ENCODE results near the gene BEGAIN.

Gene BEGAIN

DNA sequence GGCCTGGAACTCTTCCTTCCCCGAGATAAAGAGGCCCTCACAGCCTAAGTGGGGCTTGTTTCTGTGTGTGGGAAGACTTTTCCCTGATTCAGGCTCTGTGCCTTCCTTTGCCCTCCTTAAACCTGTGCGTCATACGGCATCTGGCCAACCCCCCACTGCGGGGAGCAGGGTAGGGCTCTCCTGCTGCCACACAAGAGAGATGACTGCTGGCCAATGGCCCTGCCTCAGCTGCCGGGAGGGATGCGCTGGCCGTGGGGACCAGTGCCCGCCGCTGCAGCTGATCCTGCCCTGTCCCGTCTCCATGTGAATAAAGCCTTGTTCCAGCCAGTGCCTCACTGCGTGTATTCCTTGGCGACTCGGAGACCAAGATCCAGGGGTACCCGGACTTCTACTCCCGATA, 42.5 kb upstream of the BEGAIN start:
- no peak overlapping the region for H3K4ac ChIP-seq (ENCODE audit: low read length)
- H3K14ac ChIP-seq (ENCODE audit: low read length), result peak overlapping the region; percentile 39
- H2BK15ac ChIP-seq (ENCODE audit: low read length), result peak overlapping the region; percentile 49
- H2AK5ac ChIP-seq (ENCODE audit: low read depth, low read length), result peak overlapping the region; percentile 73
- no peaks in the 10 kb centered on the region for H3K9me3 ChIP-seq (replicated peaks in 1 of 2; ENCODE audit: control insufficient read depth in 2 of 2, insufficient read depth in 1 of 2, low read depth in 1 of 2, low read length in 2 of 2)
- no peak overlapping the region for H2BK120ac ChIP-seq (ENCODE audit: low read depth, low read length)
- no peak overlapping the region for H2BK12ac ChIP-seq (ENCODE audit: low read length)
- no peaks in the 10 kb centered on the region for H3K79me1 ChIP-seq (ENCODE audit: low read depth, low read length)
- H3K27ac ChIP-seq (replicated peaks; ENCODE audit: low read length), result no peak overlapping the region
- no CpG with 5 or more reads among the region's 15 CpGs for WGBS, 2 donors (ENCODE audit: extremely low coverage in 2 of 2, insufficient read length in 2 of 2, insufficient replicate concordance in 1 of 2)
- H3K36me3 ChIP-seq (replicated peaks in 1 of 2; ENCODE audit: control insufficient read depth in 2 of 2, insufficient read depth in 2 of 2, low read length in 2 of 2), result no peaks in the 10 kb centered on the region
- H4K91ac ChIP-seq (ENCODE audit: low read depth, low read length, poor library complexity), result no peak overlapping the region
- peak overlapping the region; percentile 26 for H3K23ac ChIP-seq (ENCODE audit: low read depth, low read length, poor library complexity)
- DNase-seq (ENCODE audit: low spot score), result no peak
- H3K4me3 ChIP-seq (ENCODE audit: low read length in 2 of 2), result no peak overlapping the region
- no peak overlapping the region for H3K4me2 ChIP-seq (ENCODE audit: insufficient read depth, low read length, poor library complexity, severe bottlenecking)
- H4K8ac ChIP-seq (ENCODE audit: low read depth, low read length), result no peak overlapping the region
- H3K27me3 ChIP-seq (ENCODE audit: control insufficient read depth in 3 of 3, insufficient read depth in 3 of 3, low read depth in 1 of 3, low read length in 3 of 3), result peaks cover 0 to 21% (median 0%) of the 10 kb centered on the region in 3 experiments
- no peak overlapping the region for H2AFZ ChIP-seq (ENCODE audit: low read length)
- no peak overlapping the region for H3K9ac ChIP-seq (ENCODE audit: low read depth, low read length, poor library complexity)
- H2BK5ac ChIP-seq (ENCODE audit: low read length), result no peak overlapping the region
- H3K18ac ChIP-seq (ENCODE audit: low read length), result peak overlapping the region; percentile 70
- H3K4me1 ChIP-seq (ENCODE audit: control insufficient read depth in 2 of 2, insufficient read depth in 1 of 2, low read depth in 1 of 2, low read length in 2 of 2), result no peaks in the 10 kb centered on the region

DNA sequence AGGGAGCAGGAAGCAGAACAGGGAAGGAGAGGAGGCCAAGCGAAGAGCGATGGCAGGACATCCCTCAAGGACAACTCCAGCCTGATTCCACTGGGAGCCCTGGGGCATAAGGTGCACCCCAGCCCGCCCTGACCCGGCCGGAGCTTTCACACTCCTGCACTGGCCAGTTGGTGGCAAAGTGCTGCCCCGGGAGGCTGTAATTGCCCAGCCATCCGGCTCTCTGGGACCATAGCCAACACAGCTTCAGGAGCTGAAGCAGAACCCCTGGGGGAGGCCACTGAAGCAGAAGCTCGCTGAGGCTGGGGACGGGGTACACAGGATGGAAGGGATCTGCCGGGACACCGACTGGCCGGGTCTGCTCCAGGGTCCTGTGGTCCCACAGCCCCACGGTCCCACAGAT, 41.9 kb upstream of the BEGAIN start:
- H3K9ac ChIP-seq (ENCODE audit: low read depth, low read length, poor library complexity), result no peak overlapping the region
- no peaks in the 10 kb centered on the region for H3K36me3 ChIP-seq (replicated peaks in 1 of 2; ENCODE audit: control insufficient read depth in 2 of 2, insufficient read depth in 2 of 2, low read length in 2 of 2)
- H3K9me3 ChIP-seq (replicated peaks in 1 of 2; ENCODE audit: control insufficient read depth in 2 of 2, insufficient read depth in 1 of 2, low read depth in 1 of 2, low read length in 2 of 2), result no peaks in the 10 kb centered on the region
- H3K27ac ChIP-seq (replicated peaks; ENCODE audit: low read length), result no peak overlapping the region
- H2AK5ac ChIP-seq (ENCODE audit: low read depth, low read length), result peak overlapping the region; percentile 73
- no peak overlapping the region for H4K8ac ChIP-seq (ENCODE audit: low read depth, low read length)
- peak overlapping the region; percentile 62 for H3K23ac ChIP-seq (ENCODE audit: low read depth, low read length, poor library complexity)
- DNase-seq (ENCODE audit: low spot score), result no peak
- H2AFZ ChIP-seq (ENCODE audit: low read length), result no peak overlapping the region
- no peaks in the 10 kb centered on the region for H3K4me1 ChIP-seq (ENCODE audit: control insufficient read depth in 2 of 2, insufficient read depth in 1 of 2, low read depth in 1 of 2, low read length in 2 of 2)
- H3K79me1 ChIP-seq (ENCODE audit: low read depth, low read length), result no peaks in the 10 kb centered on the region
- no peak overlapping the region for H3K4me2 ChIP-seq (ENCODE audit: insufficient read depth, low read length, poor library complexity, severe bottlenecking)
- no peak overlapping the region for H3K4ac ChIP-seq (ENCODE audit: low read length)
- no peak overlapping the region for H2BK5ac ChIP-seq (ENCODE audit: low read length)
- no peak overlapping the region for H2BK12ac ChIP-seq (ENCODE audit: low read length)
- no peak overlapping the region for H3K14ac ChIP-seq (ENCODE audit: low read length)
- WGBS, 2 donors (ENCODE audit: extremely low coverage in 2 of 2, insufficient read length in 2 of 2, insufficient replicate concordance in 1 of 2), result no CpG with 5 or more reads among the region's 13 CpGs
- H3K18ac ChIP-seq (ENCODE audit: low read length), result peak overlapping the region; percentile 81
- H4K91ac ChIP-seq (ENCODE audit: low read depth, low read length, poor library complexity), result no peak overlapping the region
- H2BK15ac ChIP-seq (ENCODE audit: low read length), result no peak overlapping the region
- no peak overlapping the region for H2BK120ac ChIP-seq (ENCODE audit: low read depth, low read length)
- H3K27me3 ChIP-seq (ENCODE audit: control insufficient read depth in 3 of 3, insufficient read depth in 3 of 3, low read depth in 1 of 3, low read length in 3 of 3), result peaks cover 0 to 21% (median 0%) of the 10 kb centered on the region in 3 experiments
- no peak overlapping the region for H3K4me3 ChIP-seq (ENCODE audit: low read length in 2 of 2)

DNA sequence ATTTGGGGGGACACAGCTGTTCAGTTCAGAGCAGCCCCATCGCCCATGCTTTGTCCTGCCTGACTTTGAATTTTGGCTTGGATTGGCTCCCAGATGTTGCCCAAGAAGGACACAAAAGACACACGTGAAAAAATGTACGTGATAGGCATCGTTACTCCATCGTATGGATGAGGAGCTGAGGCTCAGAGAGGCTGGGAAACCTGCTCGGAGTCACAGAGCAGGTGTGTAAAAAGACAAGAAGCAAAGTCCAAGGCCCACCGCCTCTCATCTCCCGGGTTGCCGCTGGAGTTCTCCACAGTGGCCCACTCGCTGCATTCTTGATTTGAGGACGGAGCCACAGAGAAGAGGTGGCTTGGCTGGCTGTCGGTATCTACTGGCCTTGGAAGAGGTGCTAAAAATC, 41.0 kb upstream of the BEGAIN start:
- no peak for DNase-seq (ENCODE audit: low spot score)
- no peak overlapping the region for H2BK120ac ChIP-seq (ENCODE audit: low read depth, low read length)

DNA sequence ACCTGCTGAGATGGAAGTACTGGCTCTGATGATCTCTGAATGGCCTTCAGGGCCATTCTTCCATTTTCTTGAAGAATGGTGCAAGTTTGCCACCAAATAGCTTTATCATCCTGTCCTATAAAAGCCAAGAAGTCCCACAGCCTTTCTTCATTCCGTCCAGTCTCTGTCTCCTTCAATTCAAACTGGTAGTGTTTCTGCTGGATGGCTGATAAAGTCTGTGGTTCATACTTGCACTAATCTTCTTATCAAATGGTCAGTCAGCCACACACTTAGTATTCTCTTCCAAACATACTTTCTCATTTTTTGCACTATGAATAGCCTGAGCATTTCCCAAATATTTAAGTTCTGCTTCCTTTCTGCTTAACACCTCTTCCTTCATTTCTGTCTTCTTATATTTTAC, 39.4 kb upstream of the BEGAIN start:
- Histone ChIP-seq H2AK5ac (ENCODE audit: low read depth, low read length) (no peak overlapping the region), H4K91ac (ENCODE audit: low read depth, low read length, poor library complexity) (no peak overlapping the region), H3K36me3 (replicated peaks in 1 of 2; ENCODE audit: control insufficient read depth in 2 of 2, insufficient read depth in 2 of 2, low read length in 2 of 2) (no peaks in the 10 kb centered on the region), H3K79me1 (ENCODE audit: low read depth, low read length) (no peaks in the 10 kb centered on the region), H4K8ac (ENCODE audit: low read depth, low read length) (no peak overlapping the region), H3K14ac (ENCODE audit: low read length) (no peak overlapping the region), H2BK15ac (ENCODE audit: low read length) (no peak overlapping the region), H3K4me3 (ENCODE audit: low read length in 2 of 2) (no peak overlapping the region), H3K4me2 (ENCODE audit: insufficient read depth, low read length, poor library complexity, severe bottlenecking) (no peak overlapping the region), H3K4me1 (ENCODE audit: control insufficient read depth in 2 of 2, insufficient read depth in 1 of 2, low read depth in 1 of 2, low read length in 2 of 2) (peaks cover 0 to 2% of the 10 kb centered on the region in 2 donors), H2BK5ac (ENCODE audit: low read length) (no peak overlapping the region), H2BK12ac (ENCODE audit: low read length) (no peak overlapping the region), H3K23ac (ENCODE audit: low read depth, low read length, poor library complexity) (no peak overlapping the region), H2BK120ac (ENCODE audit: low read depth, low read length) (no peak overlapping the region), H3K18ac (ENCODE audit: low read length) (no peak overlapping the region), H3K27ac (replicated peaks; ENCODE audit: low read length) (no peak overlapping the region), H3K4ac (ENCODE audit: low read length) (no peak overlapping the region), H3K9me3 (replicated peaks in 1 of 2; ENCODE audit: control insufficient read depth in 2 of 2, insufficient read depth in 1 of 2, low read depth in 1 of 2, low read length in 2 of 2) (no peaks in the 10 kb centered on the region), H2AFZ (ENCODE audit: low read length) (no peak overlapping the region), H3K9ac (ENCODE audit: low read depth, low read length, poor library complexity) (no peak overlapping the region), H3K27me3 (ENCODE audit: control insufficient read depth in 3 of 3, insufficient read depth in 3 of 3, low read depth in 1 of 3, low read length in 3 of 3) (peaks cover 0 to 22% (median 0%) of the 10 kb centered on the region in 3 experiments)
- no peak for DNase-seq (ENCODE audit: low spot score)
- no CpG with 5 or more reads among the region's 1 CpG for WGBS, 2 donors (ENCODE audit: extremely low coverage in 2 of 2, insufficient read length in 2 of 2, insufficient replicate concordance in 1 of 2)

More for the DNA sequence above, 41.0 kb upstream of the BEGAIN start:
- Histone ChIP-seq H2BK12ac (ENCODE audit: low read length) (no peak overlapping the region), H3K4ac (ENCODE audit: low read length) (no peak overlapping the region), H3K9ac (ENCODE audit: low read depth, low read length, poor library complexity) (no peak overlapping the region), H3K23ac (ENCODE audit: low read depth, low read length, poor library complexity) (no peak overlapping the region), H3K27me3 (ENCODE audit: control insufficient read depth in 3 of 3, insufficient read depth in 3 of 3, low read depth in 1 of 3, low read length in 3 of 3) (peaks cover 0 to 19% (median 0%) of the 10 kb centered on the region in 3 experiments), H3K36me3 (replicated peaks in 1 of 2; ENCODE audit: control insufficient read depth in 2 of 2, insufficient read depth in 2 of 2, low read length in 2 of 2) (no peaks in the 10 kb centered on the region), H3K79me1 (ENCODE audit: low read depth, low read length) (no peaks in the 10 kb centered on the region), H3K9me3 (replicated peaks in 1 of 2; ENCODE audit: control insufficient read depth in 2 of 2, insufficient read depth in 1 of 2, low read depth in 1 of 2, low read length in 2 of 2) (no peaks in the 10 kb centered on the region), H4K91ac (ENCODE audit: low read depth, low read length, poor library complexity) (no peak overlapping the region), H3K18ac (ENCODE audit: low read length) (no peak overlapping the region), H3K4me2 (ENCODE audit: insufficient read depth, low read length, poor library complexity, severe bottlenecking) (no peak overlapping the region), H3K27ac (replicated peaks; ENCODE audit: low read length) (no peak overlapping the region), H3K4me1 (ENCODE audit: control insufficient read depth in 2 of 2, insufficient read depth in 1 of 2, low read depth in 1 of 2, low read length in 2 of 2) (no peaks in the 10 kb centered on the region), H2BK5ac (ENCODE audit: low read length) (no peak overlapping the region), H2AK5ac (ENCODE audit: low read depth, low read length) (peak overlapping the region; percentile 30), H3K4me3 (ENCODE audit: low read length in 2 of 2) (no peak overlapping the region), H2AFZ (ENCODE audit: low read length) (no peak overlapping the region), H2BK15ac (ENCODE audit: low read length) (peak overlapping the region; percentile 60), H3K14ac (ENCODE audit: low read length) (no peak overlapping the region), H4K8ac (ENCODE audit: low read depth, low read length) (no peak overlapping the region)
- WGBS, 2 donors (ENCODE audit: extremely low coverage in 2 of 2, insufficient read length in 2 of 2, insufficient replicate concordance in 1 of 2), result no CpG with 5 or more reads among the region's 12 CpGs

All from neuronal stem cell (in vitro differentiated cells).